Heart left ventricle (tissue), 13 donors: ENCODE measurements around the gene MTX3.

Experiments
- CTCF ChIP-seq, 12 donors: fragments of 200-600 bp; sonication (generic) in 4 of 12; IDR thresholded peaks; one replicate each; pipeline versions ENCODE4 v1.5.0 to v1.8.0; 2018 to 2022; ENCODE audit warnings: antibody characterized with exemption in 12 of 12, mild to moderate bottlenecking in 5 of 12
- POLR2A ChIP-seq, 2 donors: fragments of 450-650 bp; IDR thresholded peaks; one replicate each; pipeline ENCODE4 v1.6.1; 2017; ENCODE audit warnings: antibody characterized with exemption in 2 of 2, mild to moderate bottlenecking in 2 of 2, moderate library complexity in 2 of 2
- donor health status: ischemic (EF 13 %, LVEDD 7.1; RV severe dilation, severe dysfunction).
- donor health status: DM: no; HTN: yes; CAD: no.
- donor health status: DM: no; HTN: no; CAD: no.
- donor health status: ischemic (EF 25% LVEDD 6.9; RV normal size, moderate dysfunction).
- donor health status: ischemic (EF 25% LVEDD 5.7; RV mildly dilated, moderate dysfunction).
- donor health status: ischemic (EF 35%, LVEDD 5.7; RV mildly dilated, moderate dysfunction).
- donor health status: nonischemic (EF 11% LVEDD 7.7; RV severe dilation, severe dysfunction).
- donor health status: DM: yes; HTN: yes; CAD: no.
- donor health status: PGD.
- donor health status: ischemic (EF 29% LVEDD 5.4; RV normal size, mild dysfunction).
- donor health status: nonischemic (EF 23%, LVEDD 6.1; RV moderate dilation, normal function).

- TF ChIP-seq CTCF (IDR thresholded peaks at IDR 0.05), result no peak
- no peak for TF ChIP-seq POLR2A (IDR thresholded peaks at IDR 0.05)
Measured at GRCh38 chr5:79936002-79936645, 54.9 kb downstream of the MTX3 start.
